Measurements from ENCODE around the gene HTR3C.

Gene HTR3C

DNA sequence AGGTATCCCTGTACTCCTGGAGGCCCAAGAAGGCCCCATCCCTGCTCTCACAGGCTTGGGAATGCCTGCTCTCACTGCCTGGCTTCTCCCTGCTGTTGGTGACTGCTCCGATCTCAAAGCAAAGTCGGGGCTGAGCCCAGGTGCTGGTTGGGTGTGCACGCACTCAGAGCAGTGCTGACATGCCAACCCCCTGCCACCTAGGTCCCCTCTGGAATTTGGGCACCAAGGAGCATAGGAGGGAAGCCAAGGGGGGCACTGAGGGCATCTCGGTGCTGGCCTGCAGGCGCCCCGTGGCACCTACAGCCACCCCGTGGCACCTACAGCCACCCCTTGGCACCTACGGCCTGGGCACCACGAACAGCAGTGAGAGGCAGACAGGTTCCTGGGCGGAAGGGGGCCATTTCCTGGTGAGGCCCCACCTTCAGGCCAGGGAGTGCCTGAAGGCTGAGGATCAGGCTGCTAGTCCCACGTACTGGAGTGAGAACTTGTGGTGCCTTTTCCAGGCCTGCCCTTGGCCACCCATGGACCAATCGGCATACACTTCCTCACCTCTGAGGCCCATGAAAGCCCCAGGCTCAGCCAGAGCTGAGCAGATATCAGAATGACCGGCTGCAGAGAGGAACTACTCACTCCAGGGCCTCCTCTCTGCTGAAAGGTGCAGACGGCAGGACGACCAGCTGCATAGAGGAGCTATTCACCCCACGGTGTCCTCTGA is 28.4 kb downstream of the HTR3C start:
- DNase-seq (ENCODE audit: extremely low read depth, low read depth): no peak

DNA sequence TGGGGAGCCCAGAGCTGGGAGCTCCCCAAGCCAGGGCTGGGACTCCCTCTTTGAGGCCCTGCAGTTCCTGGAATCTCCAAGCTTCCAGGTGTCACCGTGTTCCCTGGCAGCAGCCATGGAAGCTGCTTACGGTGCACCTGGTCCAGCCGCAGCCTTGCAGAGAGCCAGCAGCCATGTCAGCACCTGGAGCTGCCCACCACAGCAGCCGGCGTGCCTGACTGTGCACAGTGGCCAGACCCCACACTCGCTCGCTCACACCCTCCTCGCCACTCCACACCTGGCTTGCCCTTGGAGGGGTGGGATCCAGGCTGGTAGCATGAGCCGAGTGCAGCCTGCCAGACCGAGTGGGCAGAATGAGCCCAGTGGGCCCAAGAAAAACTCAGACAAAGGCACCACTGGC is 29.2 kb downstream of the HTR3C start:
- TF ChIP-seq, protein P1, sequence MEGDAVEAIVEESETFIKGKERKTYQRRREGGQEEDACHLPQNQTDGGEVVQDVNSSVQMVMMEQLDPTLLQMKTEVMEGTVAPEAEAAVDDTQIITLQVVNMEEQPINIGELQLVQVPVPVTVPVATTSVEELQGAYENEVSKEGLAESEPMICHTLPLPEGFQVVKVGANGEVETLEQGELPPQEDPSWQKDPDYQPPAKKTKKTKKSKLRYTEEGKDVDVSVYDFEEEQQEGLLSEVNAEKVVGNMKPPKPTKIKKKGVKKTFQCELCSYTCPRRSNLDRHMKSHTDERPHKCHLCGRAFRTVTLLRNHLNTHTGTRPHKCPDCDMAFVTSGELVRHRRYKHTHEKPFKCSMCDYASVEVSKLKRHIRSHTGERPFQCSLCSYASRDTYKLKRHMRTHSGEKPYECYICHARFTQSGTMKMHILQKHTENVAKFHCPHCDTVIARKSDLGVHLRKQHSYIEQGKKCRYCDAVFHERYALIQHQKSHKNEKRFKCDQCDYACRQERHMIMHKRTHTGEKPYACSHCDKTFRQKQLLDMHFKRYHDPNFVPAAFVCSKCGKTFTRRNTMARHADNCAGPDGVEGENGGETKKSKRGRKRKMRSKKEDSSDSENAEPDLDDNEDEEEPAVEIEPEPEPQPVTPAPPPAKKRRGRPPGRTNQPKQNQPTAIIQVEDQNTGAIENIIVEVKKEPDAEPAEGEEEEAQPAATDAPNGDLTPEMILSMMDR (IDR thresholded peaks at IDR 0.05; ENCODE audit: low read depth, low read length): no peak
- DNase-seq (ENCODE audit: extremely low read depth, low read depth): no peak

More for the DNA sequence above, 28.4 kb downstream of the HTR3C start:
- TF ChIP-seq, protein P1 (IDR thresholded peaks at IDR 0.05; ENCODE audit: low read depth, low read length): no peak

DNA sequence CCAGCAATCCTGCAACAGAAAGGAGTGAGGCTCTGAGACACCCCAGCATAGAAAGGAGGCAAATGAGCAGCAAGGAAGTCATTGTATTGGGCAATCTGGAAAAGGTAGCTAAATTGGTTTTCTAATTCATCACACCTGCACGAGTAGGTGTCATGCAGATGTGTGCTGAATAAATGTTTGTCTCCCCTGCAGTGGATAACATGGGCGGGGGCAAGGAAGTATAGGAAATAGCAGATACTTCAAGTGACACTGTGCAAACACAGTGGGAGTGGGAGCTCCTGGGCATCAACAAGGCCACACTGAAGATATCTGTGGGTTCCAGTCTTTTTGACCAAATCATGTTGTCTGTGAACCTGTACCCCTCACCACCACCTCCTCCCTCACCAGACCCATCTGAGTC is 29.6 kb downstream of the HTR3C start:
- TF ChIP-seq, protein P1 (IDR thresholded peaks at IDR 0.05; ENCODE audit: low read depth, low read length): no peak
- no peak for DNase-seq (ENCODE audit: extremely low read depth, low read depth)

DNA sequence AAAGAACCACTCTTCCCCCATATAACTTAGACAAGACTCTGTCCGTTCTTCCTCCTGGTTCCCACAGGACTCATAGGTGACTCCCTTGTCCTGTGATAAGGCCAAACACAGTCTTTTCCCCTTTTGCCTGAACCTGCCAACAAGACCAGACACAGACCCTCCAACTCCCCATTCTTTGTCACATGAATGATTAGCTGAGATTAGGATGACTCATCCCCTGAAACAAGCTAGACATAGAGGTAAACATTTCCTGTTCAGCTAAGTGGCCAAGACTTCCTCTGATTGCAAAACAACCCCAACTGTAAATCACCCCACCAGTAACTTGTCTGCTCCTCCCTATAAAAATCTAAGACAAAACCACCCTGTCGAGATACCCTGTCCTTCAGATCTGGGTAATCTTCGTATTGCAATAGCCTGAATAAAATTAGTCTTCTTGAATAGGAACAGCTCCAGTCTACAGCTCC is 32.6 kb downstream of the HTR3C start:
- TF ChIP-seq, protein P1 (IDR thresholded peaks at IDR 0.05; ENCODE audit: low read depth, low read length): no peak
- DNase-seq (ENCODE audit: extremely low read depth, low read depth): no peak

DNA sequence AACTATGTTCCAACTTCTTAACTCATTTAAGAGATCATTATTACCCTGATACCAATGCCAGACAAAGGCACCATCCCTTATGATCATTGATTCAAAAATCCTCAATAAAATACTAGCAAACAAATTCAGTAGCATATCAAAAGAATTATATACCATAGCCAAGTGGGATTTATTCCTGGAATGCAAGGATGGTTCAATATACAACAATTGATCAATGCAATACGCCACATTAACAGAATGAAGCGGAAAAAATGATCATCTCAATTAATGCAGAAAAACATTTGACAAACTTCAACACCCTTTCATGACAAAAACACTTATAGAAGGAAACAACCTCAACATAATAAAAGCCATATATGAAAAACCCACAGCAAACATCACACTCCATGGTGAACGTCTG is 39.4 kb downstream of the HTR3C start:
- DNase-seq (ENCODE audit: extremely low read depth, low read depth): no peak
- TF ChIP-seq, protein P1 (IDR thresholded peaks at IDR 0.05; ENCODE audit: low read depth, low read length): no peak

DNA sequence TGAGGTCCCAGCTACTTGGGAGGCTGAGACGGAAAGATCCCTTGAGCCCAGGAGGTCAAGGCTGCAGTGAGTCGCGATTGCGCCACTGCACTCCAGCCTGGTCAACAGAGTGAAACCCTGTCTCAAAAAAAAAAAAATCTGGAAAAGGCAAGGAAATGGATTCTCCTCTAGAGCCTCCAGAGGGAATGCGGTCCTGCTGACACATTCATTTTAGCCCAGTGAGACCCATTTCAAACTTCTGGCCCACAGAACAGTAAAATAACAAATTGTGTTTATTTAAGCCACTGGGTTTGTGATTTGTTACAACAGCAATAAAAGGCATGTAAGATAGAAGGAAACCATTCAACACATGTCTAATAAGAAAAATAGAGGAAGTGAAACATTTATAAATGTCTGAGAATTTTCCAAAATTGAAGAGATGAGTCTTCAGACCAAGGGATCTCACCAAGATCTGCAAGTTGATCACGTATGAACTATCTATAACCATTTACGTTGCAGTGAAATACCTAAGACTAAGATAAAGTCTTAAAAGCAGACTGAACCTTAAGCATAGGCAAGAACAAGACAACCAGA is 44.0 kb downstream of the HTR3C start, which contains the start of gene HTR3E:
HTR3E (plus strand) TSS at position 254 of the 573 bp plus-strand sequence. CDS start 466 bp downstream, outside the sequence.
- DNase-seq (ENCODE audit: extremely low read depth, low read depth): no peak
- TF ChIP-seq, protein P1 (IDR thresholded peaks at IDR 0.05; ENCODE audit: low read depth, low read length): no peak

DNA sequence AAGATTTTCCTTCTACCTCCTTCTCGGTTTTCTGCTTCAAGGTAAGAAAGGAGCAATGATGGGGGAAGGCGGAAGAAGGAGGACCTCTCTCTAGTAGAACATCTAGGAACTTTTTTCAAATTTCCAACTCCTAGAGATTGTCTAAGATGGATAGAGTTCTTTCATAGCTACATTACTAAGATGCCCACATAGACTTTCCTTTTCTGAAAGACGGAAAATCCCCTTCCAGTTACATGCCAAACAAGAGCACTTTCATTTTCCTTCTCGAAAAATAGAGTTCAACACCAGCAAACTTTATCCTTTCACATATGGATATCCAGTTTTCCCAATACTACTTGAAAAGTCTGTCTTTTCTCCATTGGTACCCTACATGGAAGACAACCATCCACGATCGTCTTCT is 44.7 kb downstream of the HTR3C start:
- no peak for DNase-seq (ENCODE audit: extremely low read depth, low read depth)
- TF ChIP-seq, protein P1 (IDR thresholded peaks at IDR 0.05; ENCODE audit: low read depth, low read length): no peak

Measured in AG09319 (cell line).